NCI-H146 treated with DMSO at 0.1 percent for 48 hours (cell line): Measurements from ENCODE around the gene GALNT5.
"Not testable (repeated sequence)": the region's sequence is repeated elsewhere in the genome, so short reads cannot be mapped to it uniquely, and the experiment has no call there.

Experiments
- DNase-seq: peaks from one replicate; lab custom pipeline; 2025; ENCODE audit not compliant: unreplicated experiment; lab: John Stamatoyannopoulos, UW

Gene GALNT5

GRCh38 chr2:157250836-157251235, 6.7 kb upstream of the GALNT5 start:
- DNase-seq: no peak

GRCh38 chr2:157251932-157252331, 5.6 kb upstream of the GALNT5 start:
- no peak for DNase-seq

- DNase-seq: no peak
Measured at GRCh38 chr2:157252529-157252928, 5.0 kb upstream of the GALNT5 start.

GRCh38 chr2:157254041-157254440, 3.5 kb upstream of the GALNT5 start:
- DNase-seq: no peak

GRCh38 chr2:157255746-157256145, 1.8 kb upstream of the GALNT5 start:
- no peak for DNase-seq

- DNase-seq: no peak
Measured at GRCh38 chr2:157256626-157257025, 879 bp upstream of the GALNT5 start.

GRCh38 chr2:157258520-157259326, 1.2 kb downstream of the GALNT5 start:
- no peak for DNase-seq

- no peak for DNase-seq
Measured at GRCh38 chr2:157259386-157259785, 1.9 kb downstream of the GALNT5 start.

- DNase-seq: no peak
Measured at GRCh38 chr2:157259960-157260359, 2.5 kb downstream of the GALNT5 start.

- DNase-seq: no peak
Measured at GRCh38 chr2:157260533-157261198, 3.2 kb downstream of the GALNT5 start.

- no peak for DNase-seq
Measured at GRCh38 chr2:157261199-157261782, 3.8 kb downstream of the GALNT5 start.

- no peak for DNase-seq
Measured at GRCh38 chr2:157262248-157262647, 4.7 kb downstream of the GALNT5 start.

- no peak for DNase-seq
Measured at GRCh38 chr2:157264099-157264498, 6.6 kb downstream of the GALNT5 start.

- no peak for DNase-seq
Measured at GRCh38 chr2:157265825-157266224, 8.3 kb downstream of the GALNT5 start.

GRCh38 chr2:157267476-157267875, 10.0 kb downstream of the GALNT5 start:
- DNase-seq: no peak

- no peak for DNase-seq
Measured at GRCh38 chr2:157269060-157269459, 11.6 kb downstream of the GALNT5 start.

- no peak for DNase-seq
Measured at GRCh38 chr2:157269922-157270321, 12.4 kb downstream of the GALNT5 start.

GRCh38 chr2:157271590-157272203, 14.2 kb downstream of the GALNT5 start:
- DNase-seq: no peak

- not testable (repeated sequence) for DNase-seq
Measured at GRCh38 chr2:157279311-157279710, 21.8 kb downstream of the GALNT5 start.

- no peak for DNase-seq
Measured at GRCh38 chr2:157281316-157281715, 23.8 kb downstream of the GALNT5 start.

- DNase-seq: no peak
Measured at GRCh38 chr2:157283468-157283867, 26.0 kb downstream of the GALNT5 start.

- DNase-seq: no peak
Measured at GRCh38 chr2:157287160-157287559, 29.7 kb downstream of the GALNT5 start.
